ENCODE data around the gene MYO18B. TPM values are rescaled to one million over a fixed set of nuclear protein-coding genes. Genes with fewer than 3 reads are reported as not detected.

MYO18B gene
- total and polyA plus RNA-seq, 2 of the 8 experiments (the other 6 are each of a cell fraction or from before 2014, with no cell fraction given) = 0.62 to 0.78 TPM

DNA sequence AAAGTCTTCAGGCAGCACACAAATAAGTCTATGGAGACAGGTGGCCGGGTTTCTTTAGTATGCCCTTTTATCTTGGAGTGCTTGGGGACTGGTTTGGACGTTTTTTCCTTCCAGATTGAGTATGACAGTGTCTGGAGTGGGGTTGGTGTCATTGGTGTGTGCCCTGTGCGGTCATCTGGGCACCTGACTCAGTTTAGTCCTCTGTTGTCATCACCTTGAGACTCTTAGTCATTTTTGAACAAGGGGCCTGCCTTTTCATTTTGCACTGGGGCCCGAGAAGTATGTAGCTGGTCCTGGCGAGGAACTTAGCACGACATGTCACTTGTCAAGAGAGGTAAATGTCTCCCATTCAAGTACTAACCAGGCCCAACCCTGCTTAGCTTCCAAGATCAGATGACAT lies 27.2 kb upstream of the MYO18B start:
- H3K79me1 ChIP-seq (ENCODE audit: low read depth, low read length) = no peaks in the 10 kb centered on the region
- DNase-seq (ENCODE audit: low read depth in 1 of 2, low spot score in 2 of 2) = no peak
- no peaks in the 10 kb centered on the region for H3K4me1 ChIP-seq (replicated peaks in 1 of 4; ENCODE audit: control insufficient read depth in 3 of 4, insufficient read depth in 4 of 4, low read length in 3 of 4)
- no peak overlapping the region for H3K14ac ChIP-seq (ENCODE audit: insufficient read length)
- no peak overlapping the region for H2BK120ac ChIP-seq (replicated peaks; ENCODE audit: low read depth, low read length)
- no peak overlapping the region for H3K27ac ChIP-seq (ENCODE audit: low read depth, low read length)
- no peak overlapping the region for H2BK20ac ChIP-seq (ENCODE audit: low read length)
- H2AFZ ChIP-seq (ENCODE audit: low read length) = no peak overlapping the region
- peaks cover 0 to 8% (median 0%) of the 10 kb centered on the region in 4 experiments; a peak in 3 of 8 replicates for H3K36me3 ChIP-seq (ENCODE audit: control insufficient read depth in 2 of 4, insufficient read depth in 4 of 4, low read length in 3 of 4)
- 89% methylated on average over 6 of the region's 6 CpGs; no CpG with 5 or more reads in 1 of the 2 experiments for WGBS, 2 experiments (ENCODE audit: extremely low coverage in 1 of 2, insufficient coverage in 1 of 2, insufficient read length in 1 of 2, insufficient replicate concordance in 2 of 2, low coverage in 1 of 2, low lambda C conversion rate in 2 of 2, missing lambda C conversion rate in 1 of 2)
- FAIRE-seq = no peak
- H3K23me2 ChIP-seq (ENCODE audit: low read depth, low read length) = no peaks in the 10 kb centered on the region
- H3K4me3 ChIP-seq (ENCODE audit: extremely low read depth in 1 of 4, insufficient read depth in 2 of 4, low read depth in 3 of 4, low read length in 4 of 4) = no peak overlapping the region
- H2AK5ac ChIP-seq (ENCODE audit: low read depth, low read length) = no peak overlapping the region
- no peaks in the 10 kb centered on the region for H3K27me3 ChIP-seq (replicated peaks in 1 of 4; ENCODE audit: control insufficient read depth in 3 of 4, extremely low read depth in 1 of 4, insufficient read depth in 3 of 4, low read length in 3 of 4)
- no peak overlapping the region for H4K8ac ChIP-seq (ENCODE audit: extremely low read depth, insufficient read depth, low read length)
- H2BK12ac ChIP-seq (ENCODE audit: low read depth, low read length) = no peak overlapping the region
- H3K56ac ChIP-seq (replicated peaks; ENCODE audit: insufficient read length, low read depth, low read length) = no peak overlapping the region
- H3K79me2 ChIP-seq (ENCODE audit: control insufficient read depth in 1 of 2, insufficient read depth in 2 of 2, low read length in 2 of 2) = no peaks in the 10 kb centered on the region
- no peak overlapping the region for H2BK5ac ChIP-seq (ENCODE audit: low read depth, low read length)
- no peak overlapping the region for H3K4ac ChIP-seq (replicated peaks; ENCODE audit: insufficient read length, low read depth, low read length)
- no peak overlapping the region for H4K91ac ChIP-seq (replicated peaks; ENCODE audit: insufficient read length, low read length)
- no peak overlapping the region for H3K23ac ChIP-seq (ENCODE audit: insufficient read length)
- H4K20me1 ChIP-seq (replicated peaks in 1 of 2; ENCODE audit: control insufficient read depth in 1 of 2, insufficient read depth in 2 of 2, low read length in 2 of 2) = peaks cover 0 to 4% of the 10 kb centered on the region in 2 experiments
- no peak overlapping the region for H3K18ac ChIP-seq (ENCODE audit: extremely low read depth, low read length)
- CTCF ChIA-PET (ENCODE audit: partially characterized antibody) = no interaction called here
- no peak overlapping the region for H4K5ac ChIP-seq (ENCODE audit: insufficient read length, low read depth, low read length)
- H3K9ac ChIP-seq (replicated peaks in 1 of 4; ENCODE audit: extremely low read depth in 1 of 4, low read depth in 3 of 4, low read length in 3 of 4) = no peak overlapping the region
- no peak overlapping the region for H2BK15ac ChIP-seq (ENCODE audit: low read length)
- POLR2A ChIA-PET (ENCODE audit: partially characterized antibody) = no interaction called here
- H3K9me3 ChIP-seq (ENCODE audit: insufficient read depth in 2 of 2, low read depth in 1 of 2, low read length in 1 of 2) = no peaks in the 10 kb centered on the region
- H3K4me2 ChIP-seq (ENCODE audit: insufficient read depth in 1 of 2, low read depth in 2 of 2, low read length in 2 of 2) = no peak overlapping the region
- TF ChIP-seq YY1 (IDR thresholded peaks at IDR 0.05; ENCODE audit: low read depth, low read length) = no peak
- no peak for TF ChIP-seq HDAC2 (IDR thresholded peaks at IDR 0.05; ENCODE audit: borderline replicate concordance in 1 of 2, low read depth in 2 of 2, low read length in 2 of 2)
- no peak for TF ChIP-seq POLR2A (IDR thresholded peaks at IDR 0.05; ENCODE audit: control extremely low read depth in 1 of 2, low read depth in 2 of 2, low read length in 2 of 2)
- TF ChIP-seq ASH2L (IDR thresholded peaks at IDR 0.05; ENCODE audit: low read length) = no peak
- no peak for TF ChIP-seq GTF2F1 (IDR thresholded peaks at IDR 0.05; ENCODE audit: borderline replicate concordance, low read depth, low read length)
- TF ChIP-seq, protein P1, sequence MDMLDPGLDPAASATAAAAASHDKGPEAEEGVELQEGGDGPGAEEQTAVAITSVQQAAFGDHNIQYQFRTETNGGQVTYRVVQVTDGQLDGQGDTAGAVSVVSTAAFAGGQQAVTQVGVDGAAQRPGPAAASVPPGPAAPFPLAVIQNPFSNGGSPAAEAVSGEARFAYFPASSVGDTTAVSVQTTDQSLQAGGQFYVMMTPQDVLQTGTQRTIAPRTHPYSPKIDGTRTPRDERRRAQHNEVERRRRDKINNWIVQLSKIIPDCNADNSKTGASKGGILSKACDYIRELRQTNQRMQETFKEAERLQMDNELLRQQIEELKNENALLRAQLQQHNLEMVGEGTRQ (IDR thresholded peaks at IDR 0.05; ENCODE audit: low read length) = no peak
- TF ChIP-seq PHF8 (conservative IDR thresholded peaks at IDR 0.05; ENCODE audit: low read depth, low read length) = no peak
- TF ChIP-seq, protein P2, sequence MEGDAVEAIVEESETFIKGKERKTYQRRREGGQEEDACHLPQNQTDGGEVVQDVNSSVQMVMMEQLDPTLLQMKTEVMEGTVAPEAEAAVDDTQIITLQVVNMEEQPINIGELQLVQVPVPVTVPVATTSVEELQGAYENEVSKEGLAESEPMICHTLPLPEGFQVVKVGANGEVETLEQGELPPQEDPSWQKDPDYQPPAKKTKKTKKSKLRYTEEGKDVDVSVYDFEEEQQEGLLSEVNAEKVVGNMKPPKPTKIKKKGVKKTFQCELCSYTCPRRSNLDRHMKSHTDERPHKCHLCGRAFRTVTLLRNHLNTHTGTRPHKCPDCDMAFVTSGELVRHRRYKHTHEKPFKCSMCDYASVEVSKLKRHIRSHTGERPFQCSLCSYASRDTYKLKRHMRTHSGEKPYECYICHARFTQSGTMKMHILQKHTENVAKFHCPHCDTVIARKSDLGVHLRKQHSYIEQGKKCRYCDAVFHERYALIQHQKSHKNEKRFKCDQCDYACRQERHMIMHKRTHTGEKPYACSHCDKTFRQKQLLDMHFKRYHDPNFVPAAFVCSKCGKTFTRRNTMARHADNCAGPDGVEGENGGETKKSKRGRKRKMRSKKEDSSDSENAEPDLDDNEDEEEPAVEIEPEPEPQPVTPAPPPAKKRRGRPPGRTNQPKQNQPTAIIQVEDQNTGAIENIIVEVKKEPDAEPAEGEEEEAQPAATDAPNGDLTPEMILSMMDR (IDR thresholded peaks at IDR 0.05; ENCODE audit: control extremely low read depth in 1 of 3, insufficient read depth in 1 of 3, low read depth in 1 of 3, low read length in 3 of 3) = no peak
- TF ChIP-seq SP2 (IDR thresholded peaks at IDR 0.05; ENCODE audit: low read length) = no peak
- no peak for TF ChIP-seq SIX5 (IDR thresholded peaks at IDR 0.05; ENCODE audit: low read depth, low read length)
- TF ChIP-seq POU5F1 (IDR thresholded peaks at IDR 0.05; ENCODE audit: low read depth, low read length) = no peak
- no peak for TF ChIP-seq FOSL1 (IDR thresholded peaks at IDR 0.05; ENCODE audit: insufficient read depth, low read depth, low read length)
